Ammon's horn (tissue), 1 donor: Measurements from ENCODE around the gene COLEC11.
"Not testable (repeated sequence)": the region's sequence is repeated elsewhere in the genome, so short reads cannot be mapped to it uniquely, and the experiment has no call there.

Experiments
- DNase-seq: peaks from one replicate; pipeline ENCODE4 v3.0.0-alpha.2; 2016; ENCODE audit warnings: low spot score

The COLEC11 gene

GRCh38 chr2:3654531-3655225, 59.8 kb downstream of the COLEC11 start:
- no peak for DNase-seq

GRCh38 chr2:3655871-3656761, 61.2 kb downstream of the COLEC11 start:
- DNase-seq: no peak

GRCh38 chr2:3656762-3657721, 62.1 kb downstream of the COLEC11 start:
- DNase-seq: peak; percentile 56

- no peak for DNase-seq
Observed at GRCh38 chr2:3657881-3658280, 63.0 kb downstream of the COLEC11 start, which contains the start of gene ALLC. ALLC (plus strand) TSS chr2:3658200; CDS start chr2:3671158, 12,958 bp downstream.

- peak; percentile 45 for DNase-seq
Observed at GRCh38 chr2:3659447-3660432, 64.8 kb downstream of the COLEC11 start.

- DNase-seq: not testable (repeated sequence)
Observed at GRCh38 chr2:3660640-3661039, 65.7 kb downstream of the COLEC11 start.

- DNase-seq: no peak
Observed at GRCh38 chr2:3661149-3661660, 66.3 kb downstream of the COLEC11 start.

GRCh38 chr2:3662239-3662638, 67.3 kb downstream of the COLEC11 start:
- DNase-seq: no peak

- no peak for DNase-seq
Observed at GRCh38 chr2:3664118-3664517, 69.2 kb downstream of the COLEC11 start.

- no peak for DNase-seq
Observed at GRCh38 chr2:3664925-3665324, 70.0 kb downstream of the COLEC11 start.

- DNase-seq: no peak
Observed at GRCh38 chr2:3665886-3666612, 71.1 kb downstream of the COLEC11 start.

GRCh38 chr2:3666613-3666975, 71.7 kb downstream of the COLEC11 start:
- no peak for DNase-seq

GRCh38 chr2:3667151-3667631, 72.3 kb downstream of the COLEC11 start:
- peak; percentile 1 for DNase-seq

GRCh38 chr2:3669656-3670055, 74.7 kb downstream of the COLEC11 start:
- DNase-seq: peak; percentile 1

- peak; percentile 1 for DNase-seq
Observed at GRCh38 chr2:3670376-3670775, 75.5 kb downstream of the COLEC11 start.

- DNase-seq: peak; percentile 1
Observed at GRCh38 chr2:3670941-3671340, 76.0 kb downstream of the COLEC11 start.

GRCh38 chr2:3672861-3673678, 78.2 kb downstream of the COLEC11 start:
- DNase-seq: no peak

- DNase-seq: no peak
Observed at GRCh38 chr2:3674066-3674845, 79.3 kb downstream of the COLEC11 start.
